Smooth muscle cell (in vitro differentiated cells): ENCODE measurements around the gene NEK1. TPM values are rescaled to one million over a fixed set of nuclear protein-coding genes. Genes with fewer than 3 reads are reported as not detected.

Experiments
- DNase-seq: peaks from one replicate; lab custom pipeline; 2025; ENCODE audit not compliant: unreplicated experiment; lab: John Stamatoyannopoulos, UW
- H2AFZ ChIP-seq: fragments of 200-600 bp; sonication (generic); 2 replicates; pipeline ENCODE4 v1.6.0; 2016; ENCODE audit warnings: antibody characterized with exemption, low read depth, mild to moderate bottlenecking
- H3F3A ChIP-seq: fragments of 200-600 bp; sonication (generic); 2 replicates; pipeline ENCODE4 v1.6.0; 2017; ENCODE audit warnings: antibody characterized with exemption, low read depth
- H3K27ac ChIP-seq: fragments of 200-600 bp; sonication (generic); 2 replicates; pipeline ENCODE4 v1.5.1; 2016; ENCODE audit warnings: low read depth, mild to moderate bottlenecking
- H3K27me3 ChIP-seq: fragments of 200-600 bp; sonication (generic); 2 replicates; pipeline ENCODE4 v1.6.1; 2016; ENCODE audit warnings: low read depth, mild to moderate bottlenecking
- H3K36me3 ChIP-seq: fragments of 200-600 bp; sonication (generic); 2 replicates; pipeline ENCODE4 v1.5.1; 2016; ENCODE audit warnings: low read depth
- H3K4me1 ChIP-seq: fragments of 200-600 bp; sonication (generic); 2 replicates; pipeline ENCODE4 v1.5.1; 2016; ENCODE audit warnings: low read depth
- H3K4me2 ChIP-seq: fragments of 200-600 bp; sonication (generic); 2 replicates; pipeline ENCODE4 v1.6.0; 2016; ENCODE audit warnings: mild to moderate bottlenecking
- H3K4me3 ChIP-seq: fragments of 200-600 bp; sonication (generic); 2 replicates; pipeline ENCODE4 v1.5.1; 2016; ENCODE audit warnings: mild to moderate bottlenecking
- H3K79me2 ChIP-seq: fragments of 200-600 bp; sonication (generic); 2 replicates; pipeline ENCODE4 v1.6.0; 2016; ENCODE audit warnings: low read depth, mild to moderate bottlenecking
- H3K9ac ChIP-seq: fragments of 200-600 bp; sonication (generic); 2 replicates; pipeline ENCODE4 v1.6.0; 2016; ENCODE audit warnings: low read depth
- H3K9me3 ChIP-seq: fragments of 200-600 bp; sonication (generic); replicated peaks from 2 replicates; pipeline ENCODE4 v1.5.1; 2016; ENCODE audit warnings: low read depth
- H4K20me1 ChIP-seq: fragments of 200-600 bp; sonication (generic); 2 replicates; pipeline ENCODE4 v1.6.0; 2016; ENCODE audit warnings: low read depth
- CTCF ChIP-seq: fragments of 200-600 bp; sonication (generic); IDR thresholded peaks from 2 replicates; pipeline ENCODE4 v1.5.1; 2017; ENCODE audit warnings: borderline replicate concordance, mild to moderate bottlenecking, antibody characterized with exemption; ENCODE audit not compliant: insufficient read depth, poor library complexity, severe bottlenecking
- WGBS: methylation state at CpG from one replicate; pipeline ENCODE4 v1.1.7; 2016; ENCODE audit warnings: low lambda C conversion rate; 5-methylcytosine and 5-hydroxymethylcytosine counted together
- polyA plus RNA-seq: library from polyadenylated mRNA; unstranded; fragments of >200 nt; fragmentation: Nextera tagmentation; extraction: Ambion mirVana; gene quantifications from 2 replicates; pipeline ENCODE4 v1.2.1, GENCODE V29; 2016
- total RNA-seq: library from RNA; depleted of rRNA; stranded (reverse); fragments of >200 nt; gene quantifications from 2 replicates; pipeline ENCODE4 v1.2.3, GENCODE V29; 2014

The NEK1 gene
- total and polyA plus RNA-seq, 2 experiments from 2014 or later: 10.5 to 11.8 TPM

DNA sequence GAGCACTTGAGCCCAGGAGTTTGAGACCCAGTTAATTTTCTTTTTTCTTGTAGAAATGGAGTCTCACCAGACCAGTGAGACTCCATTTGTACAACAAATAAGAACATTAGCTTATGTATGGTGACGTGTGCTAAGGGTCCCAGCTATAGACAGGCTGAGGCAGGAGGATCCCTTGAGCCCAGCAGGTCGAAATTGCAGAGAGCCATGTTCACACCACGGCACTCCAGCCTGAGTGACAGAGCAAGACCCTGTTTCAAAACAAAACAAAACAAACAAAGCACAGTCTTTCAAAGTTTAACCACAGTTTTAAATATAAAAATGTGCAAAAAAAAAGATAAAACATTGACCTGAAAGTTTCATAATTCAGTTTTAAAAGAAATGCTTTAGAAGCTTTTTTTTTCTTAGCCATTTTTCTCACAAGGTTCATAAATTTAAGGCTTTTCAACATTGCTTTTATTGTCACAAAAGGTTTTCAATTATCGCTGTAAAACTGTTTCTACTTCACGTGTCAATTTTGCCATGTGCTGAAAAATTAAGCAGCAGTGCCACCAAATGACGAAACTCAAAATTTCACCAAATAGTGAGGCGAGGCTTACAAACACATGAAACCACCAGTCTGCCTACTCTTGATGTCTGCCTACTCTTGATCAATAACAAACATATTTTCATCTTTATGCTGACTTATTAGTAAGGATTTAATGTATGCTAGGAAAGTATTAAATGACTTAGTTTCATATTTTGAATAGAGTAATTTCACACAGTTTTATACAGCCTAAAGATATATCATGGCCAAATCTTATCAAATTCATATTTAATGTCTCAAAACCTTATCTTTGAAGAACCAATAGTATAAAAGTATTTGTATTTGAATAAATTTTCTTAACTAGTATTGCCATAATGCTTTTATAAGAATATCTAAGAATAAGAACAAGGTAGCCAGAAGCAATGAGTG is 126.3 kb downstream of the NEK1 start:
- no peak for DNase-seq
- no peaks in the 10 kb centered on the region for H3K9me3 ChIP-seq
- H3K79me2 ChIP-seq: no peaks in the 10 kb centered on the region
- H3K4me1 ChIP-seq: peaks cover 9% of the 10 kb centered on the region
- peak overlapping the region; percentile 31 for H3K4me3 ChIP-seq
- peak overlapping the region; percentile 74 for H3K4me2 ChIP-seq
- no peak overlapping the region for H3K27ac ChIP-seq
- no peaks in the 10 kb centered on the region for H3K27me3 ChIP-seq
- H3K9ac ChIP-seq: no peak overlapping the region
- H4K20me1 ChIP-seq: no peaks in the 10 kb centered on the region
- no peaks in the 10 kb centered on the region for H3F3A ChIP-seq
- TF ChIP-seq CTCF: peak; percentile 70
- no peak overlapping the region for H2AFZ ChIP-seq
- 38% methylated on average over 7 of the region's 7 CpGs for WGBS
- peaks cover 7% of the 10 kb centered on the region for H3K36me3 ChIP-seq

DNA sequence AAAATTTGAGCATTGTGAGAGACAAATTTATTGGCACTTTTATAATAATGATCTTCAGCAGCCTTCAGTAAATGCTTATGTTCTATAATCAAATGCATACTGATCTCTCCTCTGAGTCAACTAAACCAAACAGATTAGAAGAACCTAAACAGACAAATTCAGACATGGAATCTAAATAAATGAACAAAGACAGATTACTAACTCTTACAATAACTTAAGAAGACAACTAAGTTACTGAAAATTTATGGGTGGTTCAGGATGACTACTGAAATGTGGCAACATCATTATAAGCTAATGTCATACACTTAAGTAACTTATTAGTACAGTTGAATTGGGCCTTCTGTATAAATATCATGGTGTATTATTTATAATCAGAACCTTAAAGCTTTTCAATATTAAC is 127.3 kb downstream of the NEK1 start:
- Histone ChIP-seq H3K4me2 (peak overlapping the region; percentile 16), H4K20me1 (no peaks in the 10 kb centered on the region)
- no peak for DNase-seq

GRCh38 chr4:169484485-169484884 is 127.9 kb downstream of the NEK1 start:
- H3K79me2 ChIP-seq: no peaks in the 10 kb centered on the region
- H3K36me3 ChIP-seq: peaks cover 8% of the 10 kb centered on the region
- WGBS: 48% methylated on average over 3 of the region's 3 CpGs
- no peak overlapping the region for H3K27ac ChIP-seq
- no peaks in the 10 kb centered on the region for H3F3A ChIP-seq
- H3K4me3 ChIP-seq: no peak overlapping the region
- H3K9ac ChIP-seq: no peak overlapping the region
- no peak for TF ChIP-seq CTCF
- DNase-seq: no peak
- H4K20me1 ChIP-seq: no peaks in the 10 kb centered on the region
- no peak overlapping the region for H2AFZ ChIP-seq
- no peaks in the 10 kb centered on the region for H3K27me3 ChIP-seq
- peaks cover 9% of the 10 kb centered on the region for H3K4me1 ChIP-seq
- peak overlapping the region; percentile 16 for H3K4me2 ChIP-seq
- H3K9me3 ChIP-seq: no peaks in the 10 kb centered on the region

More for the DNA sequence above, 127.3 kb downstream of the NEK1 start:
- no peak overlapping the region for H2AFZ ChIP-seq
- H3K27me3 ChIP-seq: no peaks in the 10 kb centered on the region
- H3K27ac ChIP-seq: no peak overlapping the region
- no peak overlapping the region for H3K4me3 ChIP-seq
- TF ChIP-seq CTCF: no peak
- H3K79me2 ChIP-seq: no peaks in the 10 kb centered on the region
- H3K4me1 ChIP-seq: peaks cover 9% of the 10 kb centered on the region
- no peaks in the 10 kb centered on the region for H3K9me3 ChIP-seq
- H3K9ac ChIP-seq: no peak overlapping the region
- no peaks in the 10 kb centered on the region for H3F3A ChIP-seq
- peaks cover 8% of the 10 kb centered on the region for H3K36me3 ChIP-seq
